ENCODE data around the gene CLDN18. TPM values are rescaled to one million over a fixed set of nuclear protein-coding genes. Genes with fewer than 3 reads are reported as not detected.

Gene CLDN18
- total and polyA plus RNA-seq, 10 of the 15 experiments (the other 5 are each of a cell fraction or from before 2014, with no cell fraction given): 0.05 to 0.28 (median 0.18) TPM; not detected in 1

GRCh38 chr3:137992592-137992991 is 17.4 kb upstream of the CLDN18 start (continued):
- no peak for TF ChIP-seq SRF (IDR thresholded peaks at IDR 0.05; ENCODE audit: low read depth in 2 of 2, low read length in 2 of 2)
- TF ChIP-seq TAF1 (IDR thresholded peaks at IDR 0.05; ENCODE audit: borderline replicate concordance, low read depth, low read length): no peak
- TF ChIP-seq YBX1 (IDR thresholded peaks at IDR 0.05): no peak
- TF ChIP-seq PKNOX1 (IDR thresholded peaks at IDR 0.05): no peak
- no peak for TF ChIP-seq SUPT20H (IDR thresholded peaks at IDR 0.05; ENCODE audit: borderline replicate concordance, control insufficient read depth, low read depth, low read length)
- no peak for TF ChIP-seq SMAD5 (IDR thresholded peaks at IDR 0.05; ENCODE audit: low read depth)
- peak; percentile 83 for TF ChIP-seq EED (IDR thresholded peaks at IDR 0.05; ENCODE audit: low read depth)
- no peak for TF ChIP-seq MXI1 (IDR thresholded peaks at IDR 0.05; ENCODE audit: low read depth, low read length)
- no peak for TF ChIP-seq MAX (IDR thresholded peaks at IDR 0.05; ENCODE audit: low read depth, low read length)
- TF ChIP-seq POLR2AphosphoS5 (IDR thresholded peaks at IDR 0.05; ENCODE audit: low read length): no peak
- TF ChIP-seq CHD1 (IDR thresholded peaks at IDR 0.05; ENCODE audit: low read depth, low read length): no peak
- no peak for TF ChIP-seq NFYA (IDR thresholded peaks at IDR 0.05; ENCODE audit: borderline replicate concordance, low read depth, low read length)
- TF ChIP-seq EP300 (IDR thresholded peaks at IDR 0.05; ENCODE audit: borderline replicate concordance in 1 of 2, control insufficient read depth in 1 of 2, low read depth in 2 of 2, low read length in 2 of 2): no peak
- TF ChIP-seq IRF4 (IDR thresholded peaks at IDR 0.05; ENCODE audit: low read depth, low read length): peak; percentile 79; the same call in 1 of the 2 replicates
- no peak for TF ChIP-seq STAT3 (IDR thresholded peaks at IDR 0.05; ENCODE audit: low read depth, low read length)
- peak; percentile 37; the same call in 1 of the 2 replicates for TF ChIP-seq MTA2 (IDR thresholded peaks at IDR 0.05; ENCODE audit: low read depth)
- no peak for TF ChIP-seq E2F4 (IDR thresholded peaks at IDR 0.05; ENCODE audit: low read depth, low read length)
- no peak for TF ChIP-seq CEBPB (IDR thresholded peaks at IDR 0.05; ENCODE audit: borderline replicate concordance in 1 of 2, low read depth in 2 of 2, low read length in 2 of 2)
- TF ChIP-seq MYC (IDR thresholded peaks at IDR 0.05; ENCODE audit: insufficient read depth, insufficient read length, insufficient replicate concordance, low read length, severe bottlenecking): no peak
- TF ChIP-seq TCF7 (IDR thresholded peaks at IDR 0.05; ENCODE audit: borderline replicate concordance): no peak
- TF ChIP-seq MLLT1 (IDR thresholded peaks at IDR 0.05): no peak
- TF ChIP-seq NBN (IDR thresholded peaks at IDR 0.05): no peak
- TF ChIP-seq TCF12 (IDR thresholded peaks at IDR 0.05; ENCODE audit: low read depth, low read length): no peak
- TF ChIP-seq RFX5 (IDR thresholded peaks at IDR 0.05; ENCODE audit: low read depth, low read length): no peak

All from GM12878 (cell line).